Prostate gland (tissue), 2 donors: ENCODE data around the gene FAM81A. TPM values are rescaled to one million over a fixed set of nuclear protein-coding genes. Genes with fewer than 3 reads are reported as not detected.

ENCODE experiments used
- DNase-seq: peaks from one replicate; pipeline ENCODE4 v3.0.0-alpha.2; 2019; ENCODE audit warnings: low spot score
- H3K27ac ChIP-seq, 2 donors: fragments of 200-600 bp; sonication (generic); 2 replicates each; pipeline ENCODE4 v1.5.1; 2017 to 2019
- H3K27me3 ChIP-seq: fragments of 200-600 bp; sonication (generic); replicated peaks from 2 replicates; pipeline ENCODE4 v1.5.1; 2019; ENCODE audit not compliant: insufficient read depth
- H3K36me3 ChIP-seq, 2 donors: fragments of 200-600 bp; sonication (generic); 1 replicate in 1 of 2; 2 replicates in 1 of 2; pipeline versions ENCODE4 v1.5.1 to v1.8.1; 2017 to 2019
- H3K4me1 ChIP-seq: fragments of 200-600 bp; sonication (generic); replicated peaks from 2 replicates; pipeline ENCODE4 v1.5.1; 2019
- H3K4me3 ChIP-seq, 2 donors: fragments of 200-600 bp; sonication (generic); 2 replicates each; pipeline ENCODE4 v1.5.1; 2017 to 2019
- H3K9me3 ChIP-seq: fragments of 200-600 bp; sonication (generic); 2 replicates; pipeline ENCODE4 v1.5.1; 2017
- CTCF ChIP-seq, 4 experiments: fragments of 200-600 bp in 2 of 4; fragments of 450-650 bp in 2 of 4; sonication (generic) in 2 of 4; IDR thresholded peaks; 1 replicate in 3 of 4; 2 replicates in 1 of 4; pipeline ENCODE4 v1.5.1; 2016 to 2019; ENCODE audit warnings: antibody characterized with exemption in 4 of 4, mild to moderate bottlenecking in 2 of 4, moderate library complexity in 2 of 4
- POLR2A ChIP-seq: fragments of 450-650 bp; IDR thresholded peaks from one replicate; pipeline ENCODE4 v1.6.1; 2016; ENCODE audit warnings: antibody characterized with exemption, mild to moderate bottlenecking
- POLR2AphosphoS5 ChIP-seq: sonication (generic); formaldehyde crosslinking; IDR thresholded peaks from one replicate; pipeline ENCODE4 v1.6.1; 2017; ENCODE audit warnings: antibody characterized with exemption
- WGBS: methylation state at CpG from one replicate; pipeline ENCODE4 v1.1.5; 2018; 5-methylcytosine and 5-hydroxymethylcytosine counted together
- intact Hi-C: fragments of 100-400 bp; cut with DNase I; formaldehyde crosslinking; loops from one replicate; pipeline ENCODE4 v1.14.2; 2022
- total RNA-seq, 2 donors: library from RNA; depleted of rRNA; stranded (reverse); fragments of >200 nt; gene quantifications; one replicate each; pipeline ENCODE4 v1.1.0, GENCODE V29; 2016

The FAM81A gene
- total RNA-seq, 2 donors from 2014 or later = 1.8 to 10.6 TPM

GRCh38 chr15:59401824-59402569 is 36.0 kb upstream of the FAM81A start:
- DNase-seq = no peak
- intact Hi-C loops = no loop called here
- Histone ChIP-seq H3K27ac (no peak overlapping the region), H3K27me3 (no peaks in the 10 kb centered on the region), H3K36me3 (no peaks in the 10 kb centered on the region), H3K4me1 (no peaks in the 10 kb centered on the region), H3K9me3 (no peaks in the 10 kb centered on the region), H3K4me3 (no peak overlapping the region)
- WGBS = 48% methylated on average over 15 of the region's 15 CpGs
- no peak for TF ChIP-seq POLR2A

GRCh38 chr15:59405079-59405478 is 32.9 kb upstream of the FAM81A start:
- Histone ChIP-seq H3K4me1 (no peaks in the 10 kb centered on the region), H3K9me3 (no peaks in the 10 kb centered on the region), H3K36me3 (no peaks in the 10 kb centered on the region), H3K4me3 (no peak overlapping the region), H3K27ac (no peak overlapping the region), H3K27me3 (no peaks in the 10 kb centered on the region)
- 75% methylated on average over 7 of the region's 7 CpGs for whole genome bisulfite sequencing
- intact Hi-C loops = no loop called here
- TF ChIP-seq CTCF (IDR thresholded peaks at IDR 0.05) (no peak), POLR2A (no peak)
- no peak for DNase-seq

GRCh38 chr15:59406446-59406845 is 31.5 kb upstream of the FAM81A start:
- 52% methylated on average over 3 of the region's 3 CpGs for WGBS
- no peak for DNase-seq
- Histone ChIP-seq H3K36me3 (no peaks in the 10 kb centered on the region), H3K4me3 (no peak overlapping the region), H3K27me3 (no peaks in the 10 kb centered on the region), H3K9me3 (no peaks in the 10 kb centered on the region), H3K27ac (no peak overlapping the region), H3K4me1 (no peaks in the 10 kb centered on the region)
- intact Hi-C loops = no loop called here
- TF ChIP-seq CTCF (IDR thresholded peaks at IDR 0.05) = no peak
- TF ChIP-seq POLR2A = no peak
- TF ChIP-seq POLR2AphosphoS5 = no peak

GRCh38 chr15:59407946-59408345 is 30.0 kb upstream of the FAM81A start:
- H3K4me3 ChIP-seq = no peak overlapping the region
- H3K9me3 ChIP-seq = no peaks in the 10 kb centered on the region
- H3K27me3 ChIP-seq = no peaks in the 10 kb centered on the region
- TF ChIP-seq CTCF (IDR thresholded peaks at IDR 0.05) (no peak), POLR2A (no peak)
- intact Hi-C loops = no loop called here
- H3K27ac ChIP-seq = no peak overlapping the region
- no peak for DNase-seq
- H3K4me1 ChIP-seq = no peaks in the 10 kb centered on the region
- WGBS = 66% methylated on average over 5 of the region's 5 CpGs
- H3K36me3 ChIP-seq = no peaks in the 10 kb centered on the region

- Histone ChIP-seq H3K27ac (no peak overlapping the region), H3K4me1 (no peaks in the 10 kb centered on the region), H3K36me3 (no peaks in the 10 kb centered on the region), H3K4me3 (no peak overlapping the region), H3K9me3 (no peaks in the 10 kb centered on the region), H3K27me3 (no peaks in the 10 kb centered on the region)
- WGBS = 7% methylated on average over 2 of the region's 2 CpGs
- DNase-seq = no peak
- TF ChIP-seq CTCF (IDR thresholded peaks at IDR 0.05) = no peak
- no peak for TF ChIP-seq POLR2AphosphoS5
- TF ChIP-seq POLR2A = no peak
- intact Hi-C loops = no loop called here
Observed at GRCh38 chr15:59410391-59410896, 27.5 kb upstream of the FAM81A start.
